Measurements from ENCODE around the gene TNFRSF19. TPM values are rescaled to one million over a fixed set of nuclear protein-coding genes. Genes with fewer than 3 reads are reported as not detected.

TNFRSF19 gene
- total RNA-seq, 2 experiments from 2014 or later = not detected

GRCh38 chr13:23584275-23584674, 14.1 kb downstream of the TNFRSF19 start:
- no peak overlapping the region for H2AFZ ChIP-seq (ENCODE audit: low read length)
- H3K79me2 ChIP-seq (ENCODE audit: insufficient read depth, low read depth, low read length) = no peaks in the 10 kb centered on the region
- POLR2A ChIA-PET = no interaction called here
- no peak for DNase-seq (ENCODE audit: low spot score)
- H3K9me3 ChIP-seq (ENCODE audit: low read length) = no peaks in the 10 kb centered on the region
- intact Hi-C loops (cut with micrococcal nuclease; ENCODE audit: unreplicated experiment) = no loop called here
- H4K20me1 ChIP-seq (ENCODE audit: insufficient read depth, low read length) = no peaks in the 10 kb centered on the region
- no peaks in the 10 kb centered on the region for H3K9me2 ChIP-seq (ENCODE audit: insufficient read depth, low read length)
- BruUV-seq (replicated peaks) = no TSS peak
- H3K27ac ChIP-seq (ENCODE audit: low read depth, low read length, poor library complexity, severe bottlenecking) = no peak overlapping the region
- no peak overlapping the region for H3K4me2 ChIP-seq (ENCODE audit: low read length)
- no peak overlapping the region for H3K4me3 ChIP-seq (ENCODE audit: low read depth, low read length, poor library complexity, severe bottlenecking)
- TF ChIP-seq EZH2phosphoT487 (IDR thresholded peaks at IDR 0.05; ENCODE audit: borderline replicate concordance, low read depth, low read length) = no peak
- TF ChIP-seq, protein P1, sequence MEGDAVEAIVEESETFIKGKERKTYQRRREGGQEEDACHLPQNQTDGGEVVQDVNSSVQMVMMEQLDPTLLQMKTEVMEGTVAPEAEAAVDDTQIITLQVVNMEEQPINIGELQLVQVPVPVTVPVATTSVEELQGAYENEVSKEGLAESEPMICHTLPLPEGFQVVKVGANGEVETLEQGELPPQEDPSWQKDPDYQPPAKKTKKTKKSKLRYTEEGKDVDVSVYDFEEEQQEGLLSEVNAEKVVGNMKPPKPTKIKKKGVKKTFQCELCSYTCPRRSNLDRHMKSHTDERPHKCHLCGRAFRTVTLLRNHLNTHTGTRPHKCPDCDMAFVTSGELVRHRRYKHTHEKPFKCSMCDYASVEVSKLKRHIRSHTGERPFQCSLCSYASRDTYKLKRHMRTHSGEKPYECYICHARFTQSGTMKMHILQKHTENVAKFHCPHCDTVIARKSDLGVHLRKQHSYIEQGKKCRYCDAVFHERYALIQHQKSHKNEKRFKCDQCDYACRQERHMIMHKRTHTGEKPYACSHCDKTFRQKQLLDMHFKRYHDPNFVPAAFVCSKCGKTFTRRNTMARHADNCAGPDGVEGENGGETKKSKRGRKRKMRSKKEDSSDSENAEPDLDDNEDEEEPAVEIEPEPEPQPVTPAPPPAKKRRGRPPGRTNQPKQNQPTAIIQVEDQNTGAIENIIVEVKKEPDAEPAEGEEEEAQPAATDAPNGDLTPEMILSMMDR (conservative IDR thresholded peaks at IDR 0.05; ENCODE audit: low read length) = no peak
- H3K4me1 ChIP-seq (ENCODE audit: insufficient read depth, low read length, poor library complexity, severe bottlenecking) = no peaks in the 10 kb centered on the region
- CTCF ChIA-PET (ENCODE audit: unreplicated experiment) = no interaction called here
- H3K36me3 ChIP-seq (ENCODE audit: insufficient read depth, low read length) = no peaks in the 10 kb centered on the region

- no TSS peak for BruUV-seq (replicated peaks)
- ChIA-PET POLR2A (no interaction called here), CTCF (ENCODE audit: unreplicated experiment) (no interaction called here)
- no peak overlapping the region for H2AFZ ChIP-seq (ENCODE audit: low read length)
- no peak overlapping the region for H3K27ac ChIP-seq (ENCODE audit: low read depth, low read length, poor library complexity, severe bottlenecking)
- intact Hi-C loops (cut with micrococcal nuclease; ENCODE audit: unreplicated experiment) = no loop called here
- no peaks in the 10 kb centered on the region for H4K20me1 ChIP-seq (ENCODE audit: insufficient read depth, low read length)
- no peaks in the 10 kb centered on the region for H3K36me3 ChIP-seq (ENCODE audit: insufficient read depth, low read length)
- no peak for TF ChIP-seq EZH2phosphoT487 (IDR thresholded peaks at IDR 0.05; ENCODE audit: borderline replicate concordance, low read depth, low read length)
- TF ChIP-seq, protein P1 (conservative IDR thresholded peaks at IDR 0.05; ENCODE audit: low read length) = no peak
- no peak overlapping the region for H3K4me3 ChIP-seq (ENCODE audit: low read depth, low read length, poor library complexity, severe bottlenecking)
- no peaks in the 10 kb centered on the region for H3K9me3 ChIP-seq (ENCODE audit: low read length)
- no peaks in the 10 kb centered on the region for H3K79me2 ChIP-seq (ENCODE audit: insufficient read depth, low read depth, low read length)
- H3K9me2 ChIP-seq (ENCODE audit: insufficient read depth, low read length) = no peaks in the 10 kb centered on the region
- no peak overlapping the region for H3K4me2 ChIP-seq (ENCODE audit: low read length)
- DNase-seq (ENCODE audit: low spot score) = no peak
- H3K4me1 ChIP-seq (ENCODE audit: insufficient read depth, low read length, poor library complexity, severe bottlenecking) = no peaks in the 10 kb centered on the region
Observed at GRCh38 chr13:23586336-23586735, 16.1 kb downstream of the TNFRSF19 start.

DNA sequence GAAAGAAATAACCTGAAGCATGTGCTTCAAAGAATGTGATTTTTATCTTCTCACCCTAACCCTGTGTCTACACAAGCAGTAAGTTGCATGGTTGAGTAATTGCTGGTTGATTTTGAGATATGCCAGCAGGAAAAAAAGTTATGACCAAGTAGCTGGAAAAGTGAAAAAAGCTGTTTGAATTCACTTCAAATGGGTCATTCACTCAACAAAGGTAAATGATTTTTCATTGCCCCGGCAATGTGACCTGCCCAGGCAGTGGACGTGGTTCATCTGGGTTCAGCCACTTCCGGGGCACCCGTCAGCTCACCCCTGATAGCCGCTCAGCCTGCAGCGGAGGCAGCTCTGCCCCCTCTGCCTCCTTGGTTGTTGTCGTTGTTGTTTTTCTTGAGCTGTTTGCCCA, 18.5 kb downstream of the TNFRSF19 start:
- DNase-seq (ENCODE audit: low spot score) = no peak
- H3K9me2 ChIP-seq (ENCODE audit: insufficient read depth, low read length) = no peaks in the 10 kb centered on the region
- ChIA-PET CTCF (ENCODE audit: unreplicated experiment) (no interaction called here), POLR2A (no interaction called here)
- no TSS peak for BruUV-seq (replicated peaks)
- no peaks in the 10 kb centered on the region for H3K79me2 ChIP-seq (ENCODE audit: insufficient read depth, low read depth, low read length)
- no peaks in the 10 kb centered on the region for H4K20me1 ChIP-seq (ENCODE audit: insufficient read depth, low read length)
- intact Hi-C loops (cut with micrococcal nuclease; ENCODE audit: unreplicated experiment) = no loop called here
- no peak overlapping the region for H3K4me3 ChIP-seq (ENCODE audit: low read depth, low read length, poor library complexity, severe bottlenecking)
- no peak overlapping the region for H3K27ac ChIP-seq (ENCODE audit: low read depth, low read length, poor library complexity, severe bottlenecking)
- no peaks in the 10 kb centered on the region for H3K9me3 ChIP-seq (ENCODE audit: low read length)
- TF ChIP-seq, protein P1 (conservative IDR thresholded peaks at IDR 0.05; ENCODE audit: low read length) = no peak
- no peak for TF ChIP-seq EZH2phosphoT487 (IDR thresholded peaks at IDR 0.05; ENCODE audit: borderline replicate concordance, low read depth, low read length)
- H3K4me2 ChIP-seq (ENCODE audit: low read length) = no peak overlapping the region
- H2AFZ ChIP-seq (ENCODE audit: low read length) = no peak overlapping the region
- H3K36me3 ChIP-seq (ENCODE audit: insufficient read depth, low read length) = no peaks in the 10 kb centered on the region
- no peaks in the 10 kb centered on the region for H3K4me1 ChIP-seq (ENCODE audit: insufficient read depth, low read length, poor library complexity, severe bottlenecking)

All from OCI-LY7 (cell line).